DND-41 (cell line): ENCODE measurements around the gene INTS13.

Experiments used
- ATAC-seq: fragments of 200-7000 bp; cut with Tn5 transposase; 3 replicates; pipeline ENCODE4 v1.9.1; 2021; ENCODE audit warnings: low read depth; ENCODE audit not compliant: insufficient read depth
- DNase-seq: peaks from one replicate; pipeline ENCODE4 v3.0.0-alpha.2; 2020
- H2AFZ ChIP-seq: 2 replicates; pipeline ENCODE4 v1.6.0; 2012; ENCODE audit warnings: low read depth, low read length
- H3K27ac ChIP-seq: 2 replicates; pipeline ENCODE4 v1.5.1; 2012; ENCODE audit warnings: low read length, inconsistent platforms
- H3K27me3 ChIP-seq: fragments of 200-600 bp; sonication (generic); 2 replicates; pipeline ENCODE4 v1.6.0; 2012; ENCODE audit warnings: low read length, mild to moderate bottlenecking, inconsistent platforms; ENCODE audit not compliant: insufficient read depth, poor library complexity
- H3K36me3 ChIP-seq: 2 replicates; pipeline ENCODE4 v1.5.1; 2012; ENCODE audit warnings: low read length, inconsistent platforms; ENCODE audit not compliant: insufficient read depth
- H3K4me1 ChIP-seq: 2 replicates; pipeline ENCODE4 v1.5.1; 2012; ENCODE audit warnings: mild to moderate bottlenecking, low read length; ENCODE audit not compliant: insufficient read depth
- H3K4me2 ChIP-seq: 2 replicates; pipeline ENCODE4 v1.6.0; 2012; ENCODE audit warnings: mild to moderate bottlenecking, moderate library complexity, low read length, inconsistent platforms; ENCODE audit not compliant: insufficient read depth
- H3K4me3 ChIP-seq, 2 experiments: fragments of 200-600 bp in 1 of 2; shearing (Covaris generic) in 1 of 2; 2 replicates each; pipeline ENCODE4 v1.5.1; 2012 to 2016; ENCODE audit warnings: inconsistent platforms in 2 of 2, low read length in 2 of 2, mild to moderate bottlenecking in 2 of 2, low read depth in 1 of 2, moderate library complexity in 1 of 2
- H3K79me2 ChIP-seq: 2 replicates; pipeline ENCODE4 v1.6.0; 2012; ENCODE audit warnings: low read length, inconsistent platforms; ENCODE audit not compliant: insufficient read depth
- H3K9ac ChIP-seq: 2 replicates; pipeline ENCODE4 v1.6.0; 2012; ENCODE audit warnings: low read depth, mild to moderate bottlenecking, inconsistent platforms, low read length, moderate library complexity
- H3K9me3 ChIP-seq: 2 replicates; pipeline ENCODE4 v1.5.1; 2012; ENCODE audit warnings: low read length, moderate library complexity, mild to moderate bottlenecking, inconsistent platforms; ENCODE audit not compliant: insufficient read depth, severe bottlenecking
- H4K20me1 ChIP-seq: 2 replicates; pipeline ENCODE4 v1.6.0; 2012; ENCODE audit warnings: low read length; ENCODE audit not compliant: insufficient read depth
- CTCF ChIP-seq: IDR thresholded peaks from 2 replicates; pipeline ENCODE4 v1.5.1; 2012; ENCODE audit warnings: borderline replicate concordance, low read length, moderate library complexity, mild to moderate bottlenecking; ENCODE audit not compliant: poor library complexity, severe bottlenecking; ENCODE audit errors: extremely low read depth
- EZH2 ChIP-seq: IDR thresholded peaks from 3 replicates; pipeline ENCODE4 v1.6.1; 2012; ENCODE audit warnings: borderline replicate concordance, low read depth, mild to moderate bottlenecking, moderate library complexity, low read length, inconsistent platforms; ENCODE audit not compliant: severe bottlenecking

The INTS13 gene

GRCh38 chr12:26884765-26885576 lies 52.8 kb downstream of the INTS13 start:
- Histone ChIP-seq H3K4me1 (peaks cover 11% of the 10 kb centered on the region), H3K4me3 (peak overlapping the region in 1 of 2 experiments; percentile 49; a peak in 2 of 4 replicates), H3K27me3 (no peaks in the 10 kb centered on the region), H4K20me1 (no peaks in the 10 kb centered on the region), H2AFZ (peak overlapping the region; percentile 69), H3K79me2 (no peaks in the 10 kb centered on the region), H3K9ac (peak overlapping the region; percentile 39), H3K27ac (peak overlapping the region; percentile 72), H3K4me2 (peak overlapping the region; percentile 65), H3K9me3 (no peaks in the 10 kb centered on the region), H3K36me3 (no peaks in the 10 kb centered on the region)
- DNase-seq: peak; percentile 89
- ATAC-seq: peak; percentile 92
- peak; percentile 97 for TF ChIP-seq CTCF
- no peak for TF ChIP-seq EZH2

GRCh38 chr12:26880625-26881024 lies 57.2 kb downstream of the INTS13 start:
- no peak overlapping the region for H3K9ac ChIP-seq
- H3K4me3 ChIP-seq: no peak overlapping the region
- DNase-seq: no peak
- H3K36me3 ChIP-seq: no peaks in the 10 kb centered on the region
- no peaks in the 10 kb centered on the region for H3K79me2 ChIP-seq
- no peak overlapping the region for H3K4me2 ChIP-seq
- no peak overlapping the region for H2AFZ ChIP-seq
- no peaks in the 10 kb centered on the region for H3K27me3 ChIP-seq
- H3K9me3 ChIP-seq: no peaks in the 10 kb centered on the region
- H4K20me1 ChIP-seq: no peaks in the 10 kb centered on the region
- TF ChIP-seq EZH2 (no peak), CTCF (no peak)
- peaks cover 46% of the 10 kb centered on the region for H3K4me1 ChIP-seq
- no peak overlapping the region for H3K27ac ChIP-seq
- ATAC-seq: no peak

GRCh38 chr12:26878661-26879119 lies 59.1 kb downstream of the INTS13 start:
- DNase-seq: peak; percentile 57
- no peaks in the 10 kb centered on the region for H3K36me3 ChIP-seq
- H3K4me2 ChIP-seq: no peak overlapping the region
- no peaks in the 10 kb centered on the region for H3K79me2 ChIP-seq
- H3K4me3 ChIP-seq: no peak overlapping the region
- H3K27ac ChIP-seq: peak overlapping the region; percentile 64
- no peaks in the 10 kb centered on the region for H4K20me1 ChIP-seq
- H3K27me3 ChIP-seq: no peaks in the 10 kb centered on the region
- peak; percentile 75 for ATAC-seq
- H3K9ac ChIP-seq: no peak overlapping the region; the same call in 1 of the 2 replicates
- peaks cover 46% of the 10 kb centered on the region for H3K4me1 ChIP-seq
- no peak overlapping the region for H2AFZ ChIP-seq
- no peaks in the 10 kb centered on the region for H3K9me3 ChIP-seq
- TF ChIP-seq EZH2 (no peak), CTCF (no peak)
